Measurements from ENCODE around the gene CREB3L4.

CREB3L4 gene

DNA sequence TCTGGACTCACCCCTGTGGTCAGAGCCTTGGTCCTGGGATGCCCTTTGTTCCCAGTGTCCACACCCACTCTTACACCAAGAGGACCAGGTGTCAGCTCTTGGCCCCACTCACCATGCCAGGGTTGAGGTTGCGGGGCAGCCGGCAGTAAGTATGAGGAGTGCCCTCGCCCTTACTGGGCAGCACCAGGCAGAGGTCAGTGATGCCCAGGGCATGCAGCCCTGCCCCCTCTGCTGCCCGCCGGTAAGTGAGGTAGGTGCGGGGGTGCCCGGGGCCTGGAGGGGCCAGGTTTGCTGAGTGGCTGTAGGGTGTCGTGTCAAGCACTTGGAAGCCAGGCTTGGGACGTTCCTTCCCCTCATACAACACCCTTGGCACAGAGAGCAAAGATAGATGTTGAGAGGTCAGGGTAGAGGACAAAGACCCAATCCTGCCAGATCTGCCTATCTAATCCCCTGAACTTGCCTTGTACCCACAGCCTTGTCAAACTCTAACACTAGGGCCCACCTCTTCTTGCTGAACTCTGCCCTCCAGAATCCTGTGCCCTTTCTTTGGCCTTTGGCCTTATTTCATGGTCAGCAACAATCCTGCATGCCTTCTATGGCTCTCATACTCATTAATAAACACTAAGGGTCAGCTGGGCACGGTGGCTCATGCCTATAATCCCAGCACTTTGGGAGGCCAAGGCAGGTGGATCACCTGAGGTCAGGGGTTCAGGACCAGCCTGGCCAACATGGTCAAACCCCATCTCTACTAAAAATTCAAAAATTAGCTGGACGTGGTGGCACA is 24.7 kb upstream of the CREB3L4 start:
- ATAC-seq (replicated peaks; ENCODE audit: extremely low read depth, poor library complexity, severe bottlenecking) (no peak), DNase-seq (ENCODE audit: low spot score in 2 of 2) (no peak)
- Mint-ChIP-seq H3K9me3 (no peaks in the 10 kb centered on the region), H3K36me3 (ENCODE audit: insufficient read depth) (peaks cover 56% of the 10 kb centered on the region), H3K27me3 (no peaks in the 10 kb centered on the region), H3K27ac (ENCODE audit: low read depth) (peak overlapping the region; percentile 72), H3K4me3 (peak overlapping the region; percentile 16), H3K4me1 (peaks cover 54% of the 10 kb centered on the region)

DNA sequence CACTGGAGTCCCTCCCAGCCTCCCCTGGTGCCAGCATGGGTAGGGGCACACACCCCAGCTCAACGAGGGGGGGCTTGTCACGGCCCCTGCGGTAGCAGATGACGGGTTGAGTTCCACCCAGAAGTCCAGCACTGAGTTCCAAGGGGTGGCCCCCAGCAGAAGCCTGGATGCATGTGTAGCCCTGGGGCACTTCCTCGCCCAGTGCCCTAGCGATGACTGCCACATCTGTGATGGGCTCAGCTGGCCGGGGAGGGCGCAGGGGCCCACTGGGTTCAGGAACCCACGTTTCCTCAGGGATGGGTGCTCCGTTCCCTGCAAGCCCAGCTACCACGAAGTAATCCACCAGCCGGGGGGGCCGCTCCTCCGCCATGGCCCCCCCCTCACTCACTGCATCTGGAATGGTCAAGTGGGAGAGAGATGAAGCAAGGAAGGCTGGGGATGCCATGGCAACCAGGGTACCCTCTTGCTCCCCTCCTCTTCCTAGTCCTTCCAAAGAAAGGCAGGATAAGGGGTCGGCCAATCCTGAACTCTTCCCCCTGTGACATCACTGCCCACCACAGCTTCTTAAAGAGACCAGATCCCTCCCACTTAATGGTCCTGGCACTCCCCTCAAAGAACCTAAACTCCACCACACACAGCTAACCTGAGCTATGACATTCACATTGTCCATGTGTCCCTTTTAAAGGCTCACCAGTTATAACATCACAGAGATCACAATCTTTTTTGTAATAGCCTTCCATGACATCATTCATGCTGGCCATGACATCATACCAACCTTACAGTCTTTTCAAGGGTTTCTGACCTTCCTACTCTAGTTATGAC is 23.5 kb upstream of the CREB3L4 start:
- H3K27ac Mint-ChIP-seq (ENCODE audit: low read depth), result peak overlapping the region; percentile 95
- H3K27me3 Mint-ChIP-seq, result no peaks in the 10 kb centered on the region
- H3K9me3 Mint-ChIP-seq, result no peaks in the 10 kb centered on the region
- peak overlapping the region; percentile 81 for H3K4me3 Mint-ChIP-seq
- ATAC-seq (replicated peaks; ENCODE audit: extremely low read depth, poor library complexity, severe bottlenecking) (no peak), DNase-seq (ENCODE audit: low spot score in 2 of 2) (no peak)
- peaks cover 59% of the 10 kb centered on the region for H3K36me3 Mint-ChIP-seq (ENCODE audit: insufficient read depth)
- peaks cover 54% of the 10 kb centered on the region for H3K4me1 Mint-ChIP-seq

GRCh38 chr1:153944827-153945117 is 22.9 kb upstream of the CREB3L4 start:
- H3K4me3 Mint-ChIP-seq, result peak overlapping the region; percentile 81
- H3K4me1 Mint-ChIP-seq, result peaks cover 54% of the 10 kb centered on the region
- ATAC-seq (replicated peaks; ENCODE audit: extremely low read depth, poor library complexity, severe bottlenecking) (no peak), DNase-seq (ENCODE audit: low spot score in 2 of 2) (no peak)
- no peaks in the 10 kb centered on the region for H3K9me3 Mint-ChIP-seq
- no peaks in the 10 kb centered on the region for H3K27me3 Mint-ChIP-seq
- H3K36me3 Mint-ChIP-seq (ENCODE audit: insufficient read depth), result peaks cover 54% of the 10 kb centered on the region
- H3K27ac Mint-ChIP-seq (ENCODE audit: low read depth), result peak overlapping the region; percentile 95

- peaks cover 54% of the 10 kb centered on the region for H3K36me3 Mint-ChIP-seq (ENCODE audit: insufficient read depth)
- peak overlapping the region; percentile 95 for H3K27ac Mint-ChIP-seq (ENCODE audit: low read depth)
- H3K4me3 Mint-ChIP-seq, result peak overlapping the region; percentile 81
- H3K4me1 Mint-ChIP-seq, result peaks cover 53% of the 10 kb centered on the region
- H3K27me3 Mint-ChIP-seq, result no peaks in the 10 kb centered on the region
- no peaks in the 10 kb centered on the region for H3K9me3 Mint-ChIP-seq
- DNase-seq (ENCODE audit: low spot score in 2 of 2) (peak; percentile 64 to 83), ATAC-seq (replicated peaks; ENCODE audit: extremely low read depth, poor library complexity, severe bottlenecking) (peak; percentile 86)
Observed at GRCh38 chr1:153945131-153945794, 22.4 kb upstream of the CREB3L4 start.

DNA sequence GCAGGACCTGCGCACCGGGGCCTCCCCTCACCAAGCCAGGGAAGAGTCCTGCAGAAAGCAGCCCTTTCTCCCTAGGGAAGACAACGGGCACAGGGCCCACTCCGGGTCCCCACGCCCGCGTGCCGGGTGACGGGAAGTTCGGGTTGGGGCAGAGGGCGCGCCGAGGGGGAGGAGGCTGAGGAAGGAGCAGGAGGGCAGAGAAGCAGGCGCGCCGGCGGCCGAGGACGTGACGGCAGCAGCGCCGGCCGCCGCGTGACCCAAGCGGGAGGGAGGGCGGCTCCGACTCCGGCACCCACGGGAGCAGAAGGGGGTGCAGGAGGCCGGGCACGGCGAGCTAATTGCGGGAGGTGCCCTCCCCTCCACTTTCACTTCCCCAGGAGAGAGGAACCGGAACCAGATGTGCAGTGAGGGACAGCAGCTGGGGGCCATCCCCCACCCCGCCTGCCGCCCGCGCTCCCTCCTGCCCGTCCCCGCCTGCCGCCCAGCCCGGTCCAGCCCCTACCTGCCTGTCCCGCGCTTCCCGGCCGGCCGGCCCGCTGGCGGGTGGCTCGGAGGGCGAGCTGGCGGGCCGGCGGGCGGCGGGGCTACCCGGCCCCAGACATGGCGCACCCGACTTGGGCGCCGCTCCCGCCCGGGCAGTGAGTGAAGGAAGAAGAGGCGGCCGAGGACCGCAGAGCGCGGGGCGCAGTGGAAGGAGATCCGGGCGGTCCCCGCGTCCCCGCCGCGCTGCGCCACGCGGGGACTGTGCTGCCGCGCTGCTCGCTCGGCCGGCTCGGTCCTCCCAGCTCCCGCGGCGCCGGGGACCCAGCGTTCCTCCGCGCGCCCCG is 21.7 kb upstream of the CREB3L4 start:
- Mint-ChIP-seq H3K4me3 (peak overlapping the region; percentile 81), H3K27me3 (no peaks in the 10 kb centered on the region), H3K27ac (ENCODE audit: low read depth) (peak overlapping the region; percentile 95), H3K9me3 (no peaks in the 10 kb centered on the region), H3K36me3 (ENCODE audit: insufficient read depth) (peaks cover 56% of the 10 kb centered on the region), H3K4me1 (peaks cover 54% of the 10 kb centered on the region)
- DNase-seq (ENCODE audit: low spot score in 2 of 2), result peak; percentile 57 to 70
- peak; percentile 62 for ATAC-seq (replicated peaks; ENCODE audit: extremely low read depth, poor library complexity, severe bottlenecking)

DNA sequence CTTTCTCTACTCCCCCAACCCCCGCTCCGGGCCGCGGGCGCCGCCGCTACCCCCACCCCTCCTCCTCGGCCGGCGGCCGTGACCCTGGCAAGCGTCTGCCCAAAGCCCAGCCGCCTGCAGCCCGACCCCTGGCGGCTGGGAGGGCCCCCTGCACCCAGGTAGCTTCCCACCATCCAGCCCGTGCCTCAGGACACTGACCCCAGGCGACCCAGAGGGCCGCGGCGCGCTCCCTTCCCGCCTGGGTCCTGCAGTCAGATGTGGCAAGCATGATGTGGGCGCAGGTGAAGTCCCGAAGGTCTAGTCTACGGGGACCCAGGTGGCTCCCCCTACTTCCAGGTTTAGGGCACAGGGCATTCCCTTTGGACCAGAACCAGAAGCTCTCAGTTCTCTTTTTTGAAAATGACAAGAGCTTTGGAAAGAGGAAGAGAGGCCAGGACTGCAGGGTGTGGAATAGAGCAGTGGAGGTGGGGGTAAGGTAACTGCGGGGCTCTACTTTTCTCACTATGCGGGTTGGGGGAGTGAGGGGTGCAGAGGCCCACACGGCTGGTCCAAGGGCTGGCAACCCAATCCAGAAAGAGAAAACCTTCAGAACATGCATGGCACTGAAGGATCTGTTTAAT is 21.0 kb upstream of the CREB3L4 start, which contains the start of gene DENND4B:
Gene DENND4B (minus strand): TSS at position 97 of the 620 bp plus-strand sequence. CDS start 2,344 bp downstream, outside the sequence.
- ATAC-seq (replicated peaks; ENCODE audit: extremely low read depth, poor library complexity, severe bottlenecking) (peak; percentile 44), DNase-seq (ENCODE audit: low spot score in 2 of 2) (peak; percentile 46 to 48)
- peaks cover 57% of the 10 kb centered on the region for H3K36me3 Mint-ChIP-seq (ENCODE audit: insufficient read depth)
- H3K27me3 Mint-ChIP-seq, result no peaks in the 10 kb centered on the region
- peaks cover 56% of the 10 kb centered on the region for H3K4me1 Mint-ChIP-seq
- H3K27ac Mint-ChIP-seq (ENCODE audit: low read depth), result peak within 1 kb of the TSS; percentile 95
- peak within 1 kb of the TSS; percentile 81 for H3K4me3 Mint-ChIP-seq
- no peaks in the 10 kb centered on the region for H3K9me3 Mint-ChIP-seq

GRCh38 chr1:153951183-153951582 is 16.5 kb upstream of the CREB3L4 start:
- ATAC-seq (replicated peaks; ENCODE audit: extremely low read depth, poor library complexity, severe bottlenecking) (no peak), DNase-seq (ENCODE audit: low spot score in 2 of 2) (no peak)
- Mint-ChIP-seq H3K4me3 (no peak overlapping the region), H3K4me1 (peaks cover 41% of the 10 kb centered on the region), H3K9me3 (no peaks in the 10 kb centered on the region), H3K27me3 (no peaks in the 10 kb centered on the region), H3K27ac (ENCODE audit: low read depth) (no peak overlapping the region), H3K36me3 (ENCODE audit: insufficient read depth) (peaks cover 53% of the 10 kb centered on the region)

DNA sequence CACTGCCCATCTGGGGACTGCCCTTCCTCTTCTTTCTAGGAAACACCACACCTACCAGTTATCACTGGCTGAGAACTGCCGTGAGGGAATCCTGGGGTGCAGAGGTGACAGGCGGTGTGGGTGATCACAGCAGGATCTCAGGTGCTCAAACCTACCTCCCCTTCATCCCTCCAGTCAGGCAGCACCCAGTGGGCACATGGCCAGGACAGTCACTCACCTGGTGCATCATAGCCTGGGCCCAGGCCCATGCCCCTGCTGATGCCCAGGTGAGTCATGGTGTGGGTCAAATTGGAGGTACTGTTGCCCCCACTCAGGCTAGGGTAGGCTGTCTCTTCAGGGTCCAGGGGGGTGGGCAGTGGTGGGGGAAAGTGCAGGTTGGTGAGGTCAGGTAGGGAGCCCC is 15.9 kb upstream of the CREB3L4 start:
- Mint-ChIP-seq H3K27ac (ENCODE audit: low read depth) (peak overlapping the region; percentile 56), H3K4me1 (peaks cover 46% of the 10 kb centered on the region), H3K36me3 (ENCODE audit: insufficient read depth) (peaks cover 50% of the 10 kb centered on the region), H3K9me3 (no peaks in the 10 kb centered on the region), H3K4me3 (no peak overlapping the region), H3K27me3 (no peaks in the 10 kb centered on the region)
- no peak for ATAC-seq (replicated peaks; ENCODE audit: extremely low read depth, poor library complexity, severe bottlenecking)
- no peak for DNase-seq (ENCODE audit: low spot score in 2 of 2)

DNA sequence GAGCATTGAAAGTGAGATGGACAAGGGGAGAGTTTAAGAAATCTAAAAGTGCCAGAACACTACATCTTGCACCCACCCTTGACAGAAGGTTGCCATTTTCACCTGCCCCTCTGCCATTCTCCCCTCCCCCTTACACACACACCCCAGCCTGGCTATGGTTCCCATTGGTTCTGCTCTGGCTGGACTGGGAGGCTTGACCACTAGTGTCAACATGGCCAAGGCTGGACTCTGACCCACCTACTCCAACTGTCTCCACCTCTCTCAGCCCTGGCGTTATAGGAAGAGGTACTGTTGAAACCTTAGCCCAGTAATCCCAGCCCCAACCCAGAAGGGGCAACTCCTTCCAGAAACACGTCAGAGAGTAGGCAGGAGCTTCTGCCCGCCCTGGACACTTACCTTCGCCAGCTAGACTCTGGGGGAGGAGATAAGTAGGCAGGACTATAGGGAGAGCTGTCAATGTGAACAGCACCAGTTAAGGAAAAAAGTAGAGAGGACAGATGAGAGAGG is 13.8 kb upstream of the CREB3L4 start:
- DNase-seq (ENCODE audit: low spot score in 2 of 2), result no peak
- peaks cover 39% of the 10 kb centered on the region for H3K36me3 Mint-ChIP-seq (ENCODE audit: insufficient read depth)
- peak overlapping the region; percentile 83 for H3K27ac Mint-ChIP-seq (ENCODE audit: low read depth)
- H3K4me3 Mint-ChIP-seq, result peak overlapping the region; percentile 6
- peaks cover 58% of the 10 kb centered on the region for H3K4me1 Mint-ChIP-seq
- H3K9me3 Mint-ChIP-seq, result no peaks in the 10 kb centered on the region
- H3K27me3 Mint-ChIP-seq, result no peaks in the 10 kb centered on the region
- no peak for ATAC-seq (replicated peaks; ENCODE audit: extremely low read depth, poor library complexity, severe bottlenecking)

DNA sequence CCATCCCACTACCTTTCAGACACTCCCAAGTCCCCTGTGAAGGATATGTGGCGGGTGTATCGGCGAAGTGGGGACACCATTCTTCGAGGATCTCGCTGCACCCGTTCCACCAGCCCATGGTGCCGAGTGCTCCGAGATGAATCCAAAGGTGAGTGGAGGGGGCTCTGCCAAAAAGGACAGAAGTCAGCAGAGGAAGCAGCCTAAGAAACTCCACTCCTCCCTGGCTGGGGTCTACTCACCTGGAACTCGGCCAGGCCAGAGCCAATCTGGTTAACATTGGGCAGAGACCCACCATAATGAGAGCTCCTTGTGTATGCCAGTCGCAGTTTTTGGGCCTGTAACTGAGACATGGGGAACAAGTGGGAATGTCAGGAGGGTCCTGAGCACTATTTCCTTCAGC is 12.9 kb upstream of the CREB3L4 start:
- DNase-seq (ENCODE audit: low spot score in 2 of 2) (no peak), ATAC-seq (replicated peaks; ENCODE audit: extremely low read depth, poor library complexity, severe bottlenecking) (no peak)
- Mint-ChIP-seq H3K27ac (ENCODE audit: low read depth) (peak overlapping the region; percentile 83), H3K27me3 (no peaks in the 10 kb centered on the region), H3K4me3 (no peak overlapping the region), H3K36me3 (ENCODE audit: insufficient read depth) (peaks cover 36% of the 10 kb centered on the region), H3K9me3 (no peaks in the 10 kb centered on the region), H3K4me1 (peaks cover 59% of the 10 kb centered on the region)

DNA sequence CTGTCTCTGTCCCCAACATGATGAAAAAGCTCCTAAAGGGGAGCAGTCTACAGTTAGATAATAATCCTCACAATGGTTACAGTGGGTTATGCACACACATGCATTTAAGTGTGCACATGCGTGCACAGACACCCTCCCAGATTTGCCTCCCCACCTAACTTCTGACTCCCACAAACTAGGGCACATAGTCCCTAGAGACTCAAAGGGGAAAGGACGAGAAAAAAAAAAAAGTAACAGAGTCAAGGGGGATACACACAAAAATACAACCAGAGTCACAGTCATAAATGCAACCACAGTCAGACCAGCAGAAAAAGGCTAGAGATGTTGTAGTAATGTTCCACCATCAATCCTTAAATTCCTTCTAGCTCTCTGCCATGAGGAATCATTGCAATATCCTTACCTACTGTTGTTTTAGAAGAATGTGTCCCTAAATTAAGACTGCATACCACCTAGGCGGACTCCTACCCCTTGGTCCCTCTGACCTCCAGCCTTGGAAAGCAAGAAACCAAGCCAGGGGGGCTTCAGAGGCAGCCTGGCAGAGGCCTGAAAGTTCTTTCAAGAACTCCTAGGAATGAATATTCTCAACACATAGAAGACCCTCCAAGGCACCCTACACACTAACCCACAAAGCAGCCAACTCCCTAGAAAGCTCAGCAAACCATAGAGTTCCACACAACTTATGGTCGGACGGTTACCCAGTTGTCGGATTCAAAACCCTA is 10.5 kb upstream of the CREB3L4 start:
- H3K27me3 Mint-ChIP-seq, result no peaks in the 10 kb centered on the region
- H3K9me3 Mint-ChIP-seq, result no peaks in the 10 kb centered on the region
- H3K4me3 Mint-ChIP-seq, result peak overlapping the region; percentile 94
- peaks cover 22% of the 10 kb centered on the region for H3K36me3 Mint-ChIP-seq (ENCODE audit: insufficient read depth)
- no peak for ATAC-seq (replicated peaks; ENCODE audit: extremely low read depth, poor library complexity, severe bottlenecking)
- no peak for DNase-seq (ENCODE audit: low spot score in 2 of 2)
- peaks cover 56% of the 10 kb centered on the region for H3K4me1 Mint-ChIP-seq
- peak overlapping the region; percentile 78 for H3K27ac Mint-ChIP-seq (ENCODE audit: low read depth)

Measured in central memory CD8-positive, alpha-beta T cell (primary cell).